Measurements from ENCODE around the gene GUCY1B1.

- TF ChIP-seq POLR2A (IDR thresholded peaks at IDR 0.05; ENCODE audit: low read length), result no peak
- TF ChIP-seq SMC3 (IDR thresholded peaks at IDR 0.05), result no peak
- TF ChIP-seq REST (IDR thresholded peaks at IDR 0.05), result no peak
- TF ChIP-seq, protein P1, sequence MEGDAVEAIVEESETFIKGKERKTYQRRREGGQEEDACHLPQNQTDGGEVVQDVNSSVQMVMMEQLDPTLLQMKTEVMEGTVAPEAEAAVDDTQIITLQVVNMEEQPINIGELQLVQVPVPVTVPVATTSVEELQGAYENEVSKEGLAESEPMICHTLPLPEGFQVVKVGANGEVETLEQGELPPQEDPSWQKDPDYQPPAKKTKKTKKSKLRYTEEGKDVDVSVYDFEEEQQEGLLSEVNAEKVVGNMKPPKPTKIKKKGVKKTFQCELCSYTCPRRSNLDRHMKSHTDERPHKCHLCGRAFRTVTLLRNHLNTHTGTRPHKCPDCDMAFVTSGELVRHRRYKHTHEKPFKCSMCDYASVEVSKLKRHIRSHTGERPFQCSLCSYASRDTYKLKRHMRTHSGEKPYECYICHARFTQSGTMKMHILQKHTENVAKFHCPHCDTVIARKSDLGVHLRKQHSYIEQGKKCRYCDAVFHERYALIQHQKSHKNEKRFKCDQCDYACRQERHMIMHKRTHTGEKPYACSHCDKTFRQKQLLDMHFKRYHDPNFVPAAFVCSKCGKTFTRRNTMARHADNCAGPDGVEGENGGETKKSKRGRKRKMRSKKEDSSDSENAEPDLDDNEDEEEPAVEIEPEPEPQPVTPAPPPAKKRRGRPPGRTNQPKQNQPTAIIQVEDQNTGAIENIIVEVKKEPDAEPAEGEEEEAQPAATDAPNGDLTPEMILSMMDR (IDR thresholded peaks at IDR 0.05), result no peak
- TF ChIP-seq MYC (IDR thresholded peaks at IDR 0.05; ENCODE audit: borderline replicate concordance, low read length), result no peak
- no peak for TF ChIP-seq EP300 (IDR thresholded peaks at IDR 0.05)
- no peak for TF ChIP-seq KDM1A (IDR thresholded peaks at IDR 0.05; ENCODE audit: low read depth)
- no peak for TF ChIP-seq ZFP36 (IDR thresholded peaks at IDR 0.05; ENCODE audit: borderline replicate concordance, partially characterized antibody)
- TF ChIP-seq HDAC2 (IDR thresholded peaks at IDR 0.05), result no peak
- no peak for TF ChIP-seq RNF2 (IDR thresholded peaks at IDR 0.05; ENCODE audit: borderline replicate concordance, low read depth)
- no peak for TF ChIP-seq JUNB (IDR thresholded peaks at IDR 0.05)
- TF ChIP-seq CHD4 (IDR thresholded peaks at IDR 0.05; ENCODE audit: borderline replicate concordance), result no peak
Observed at GRCh38 chr4:155842080-155842479, 83.3 kb downstream of the GUCY1B1 start.
